GM23338 (cell line): ENCODE data around the gene CHD9NB. TPM values are rescaled to one million over a fixed set of nuclear protein-coding genes. Genes with fewer than 3 reads are reported as not detected.

Experiments
- ATAC-seq: fragments of 200-7000 bp; cut with Tn5 transposase; 3 replicates; pipeline ENCODE4 v1.9.1; 2020
- DNase-seq: peaks from one replicate; pipeline ENCODE4 v3.0.0-alpha.2; 2015; ENCODE audit warnings: low spot score
- H2AFZ ChIP-seq: fragments of 200-600 bp; sonication (generic); 2 replicates; pipeline ENCODE4 v1.8.0; 2016; ENCODE audit warnings: antibody characterized with exemption, mild to moderate bottlenecking, moderate library complexity
- H3F3A ChIP-seq: fragments of 200-600 bp; sonication (generic); replicated peaks from 2 replicates; pipeline ENCODE4 v1.8.0; 2017; ENCODE audit warnings: antibody characterized with exemption, mixed run types, low read depth
- H3K27ac ChIP-seq: fragments of 200-600 bp; sonication (generic); 2 replicates; pipeline ENCODE4 v1.6.1; 2016; ENCODE audit warnings: low read depth
- H3K27me3 ChIP-seq: fragments of 200-600 bp; sonication (generic); 2 replicates; pipeline ENCODE4 v1.8.0; 2016; ENCODE audit warnings: mild to moderate bottlenecking, mixed run types, moderate library complexity; ENCODE audit not compliant: insufficient read depth
- H3K36me3 ChIP-seq: fragments of 200-600 bp; sonication (generic); 2 replicates; pipeline ENCODE4 v1.8.0; 2016; ENCODE audit warnings: mild to moderate bottlenecking; ENCODE audit not compliant: insufficient read depth
- H3K4me1 ChIP-seq: fragments of 200-600 bp; sonication (generic); 2 replicates; pipeline ENCODE4 v1.8.0; 2016; ENCODE audit warnings: mild to moderate bottlenecking, moderate library complexity; ENCODE audit not compliant: insufficient read depth
- H3K4me2 ChIP-seq: fragments of 200-600 bp; sonication (generic); 2 replicates; pipeline ENCODE4 v1.7.1; 2017; ENCODE audit warnings: mixed run types
- H3K4me3 ChIP-seq: fragments of 200-600 bp; sonication (generic); 2 replicates; pipeline ENCODE4 v1.6.1; 2016; ENCODE audit warnings: mixed run types
- H3K79me2 ChIP-seq: fragments of 200-600 bp; sonication (generic); replicated peaks from 2 replicates; pipeline ENCODE4 v1.8.0; 2017; ENCODE audit warnings: mild to moderate bottlenecking; ENCODE audit not compliant: insufficient read depth
- H3K9me2 ChIP-seq: fragments of 200-600 bp; sonication (generic); 2 replicates; pipeline ENCODE4 v1.8.0; 2017; ENCODE audit not compliant: insufficient read depth
- H4K20me1 ChIP-seq: fragments of 200-600 bp; sonication (generic); replicated peaks from 2 replicates; pipeline ENCODE4 v1.8.0; 2017; ENCODE audit warnings: mild to moderate bottlenecking; ENCODE audit not compliant: insufficient read depth
- H3K27ac Mint-ChIP-seq: 2 replicates; pipeline ENCODE4 v1.8.0; 2020; ENCODE audit warnings: inconsistent platforms, mild to moderate bottlenecking, moderate library complexity, mixed read lengths
- H3K27me3 Mint-ChIP-seq: 3 replicates; pipeline ENCODE4 v1.8.0; 2022; ENCODE audit warnings: low read depth, mild to moderate bottlenecking, moderate library complexity, mixed read lengths, inconsistent platforms; ENCODE audit not compliant: insufficient read depth, poor library complexity
- H3K36me3 Mint-ChIP-seq: 3 replicates; pipeline ENCODE4 v1.8.0; 2021; ENCODE audit warnings: low read depth, mild to moderate bottlenecking, inconsistent platforms, moderate library complexity, mixed read lengths
- H3K4me1 Mint-ChIP-seq: 3 replicates; pipeline ENCODE4 v1.8.0; 2020; ENCODE audit warnings: mild to moderate bottlenecking, inconsistent platforms, mixed read lengths
- H3K4me3 Mint-ChIP-seq: 3 replicates; pipeline ENCODE4 v1.8.0; 2021; ENCODE audit warnings: moderate library complexity, mild to moderate bottlenecking, inconsistent platforms, mixed read lengths
- H3K9me3 Mint-ChIP-seq: 3 replicates; pipeline ENCODE4 v1.8.0; 2020; ENCODE audit warnings: moderate library complexity, mild to moderate bottlenecking, inconsistent platforms, mixed read lengths
- CREB1 ChIP-seq: fragments of 250-450 bp; sonication (Bioruptor Pico); IDR thresholded peaks from 2 replicates; pipeline ENCODE4 v1.5.0; 2020; ENCODE audit warnings: low read depth, mild to moderate bottlenecking, moderate library complexity
- ETS1 ChIP-seq: IDR thresholded peaks from 2 replicates; pipeline ENCODE4 v1.6.1; 2016; ENCODE audit warnings: antibody characterized with exemption
- EZH2 ChIP-seq: fragments of 200-600 bp; sonication (generic); IDR thresholded peaks from one replicate; pipeline ENCODE4 v1.8.0; 2017; ENCODE audit warnings: antibody characterized with exemption, mild to moderate bottlenecking, low read depth; ENCODE audit not compliant: unreplicated experiment
- EZH2phosphoT487 ChIP-seq: fragments of 200-600 bp; sonication (generic); IDR thresholded peaks from one replicate; pipeline ENCODE4 v1.8.1; 2018; ENCODE audit warnings: antibody characterized with exemption; ENCODE audit not compliant: unreplicated experiment
- ZNF114 ChIP-seq: fragments of 250-450 bp; sonication (Bioruptor Pico); IDR thresholded peaks from 2 replicates; pipeline ENCODE4 v1.5.0; 2020; ENCODE audit warnings: mild to moderate bottlenecking, moderate library complexity
- ZNF331 ChIP-seq: fragments of 250-450 bp; sonication (Bioruptor Pico); IDR thresholded peaks from 2 replicates; pipeline ENCODE4 v1.5.0; 2020; ENCODE audit warnings: low read depth, mild to moderate bottlenecking, moderate library complexity
- ZNF462 ChIP-seq: fragments of 250-450 bp; sonication (Bioruptor Pico); IDR thresholded peaks from 2 replicates; pipeline ENCODE4 v1.5.0; 2020; ENCODE audit warnings: mild to moderate bottlenecking, moderate library complexity
- polyA plus RNA-seq: library from polyadenylated mRNA; unstranded; fragments of >200 nt; fragmentation: Nextera tagmentation; extraction: Ambion mirVana; gene quantifications from 2 replicates; pipeline ENCODE4 v1.2.1, GENCODE V29; 2016
- total RNA-seq: library from RNA; depleted of rRNA; stranded (reverse); fragments of >200 nt; shearing (Covaris generic); gene quantifications from 2 replicates; pipeline ENCODE4 v1.2.3, GENCODE V29; 2014
- TF ChIP-seq, protein P1 (sequence below), 2 experiments: fragments of 200-600 bp in 1 of 2; sonication (generic) in 1 of 2; conservative IDR thresholded peaks; 2 replicates each; pipeline versions ENCODE4 v1.5.1 to v1.6.1; 2016 to 2017; ENCODE audit warnings: antibody characterized with exemption in 2 of 2, low read depth in 2 of 2, mild to moderate bottlenecking in 2 of 2, moderate library complexity in 1 of 2
- TF ChIP-seq, protein P2 (sequence below): IDR thresholded peaks from one replicate; pipeline ENCODE4 v1.6.1; 2018; ENCODE audit warnings: antibody characterized with exemption; ENCODE audit not compliant: unreplicated experiment

Gene CHD9NB
- total and polyA plus RNA-seq, 2 experiments from 2014 or later: 1.7 to 4.2 TPM

- no peaks in the 10 kb centered on the region; the same call in 2 of the 3 replicates for H3K36me3 Mint-ChIP-seq
- Histone ChIP-seq H3K27me3 (no peaks in the 10 kb centered on the region), H3K9me2 (no peaks in the 10 kb centered on the region), H3K36me3 (no peaks in the 10 kb centered on the region), H3K4me1 (peaks cover 18% of the 10 kb centered on the region), H4K20me1 (no peaks in the 10 kb centered on the region; the same call in 1 of the 2 replicates), H3F3A (no peaks in the 10 kb centered on the region; the same call in 1 of the 2 replicates), H3K27ac (no peak overlapping the region), H2AFZ (no peak overlapping the region), H3K79me2 (peaks cover 68% of the 10 kb centered on the region), H3K4me2 (no peak overlapping the region), H3K4me3 (no peak overlapping the region)
- ATAC-seq (no peak), DNase-seq (no peak)
- H3K27me3 Mint-ChIP-seq: peaks cover 11% of the 10 kb centered on the region
- peaks cover 25% of the 10 kb centered on the region for H3K4me1 Mint-ChIP-seq
- H3K9me3 Mint-ChIP-seq: no peaks in the 10 kb centered on the region; the same call in 2 of the 3 replicates
- no peak overlapping the region for H3K27ac Mint-ChIP-seq
- no peak overlapping the region for H3K4me3 Mint-ChIP-seq
- TF ChIP-seq ZNF114 (CRISPR knock-in tag) (no peak), EZH2 (no peak), EZH2phosphoT487 (no peak), CREB1 (no peak), ZNF331 (CRISPR knock-in tag) (no peak), ZNF462 (CRISPR knock-in tag) (no peak), ETS1 (no peak)
- TF ChIP-seq, protein P1, sequence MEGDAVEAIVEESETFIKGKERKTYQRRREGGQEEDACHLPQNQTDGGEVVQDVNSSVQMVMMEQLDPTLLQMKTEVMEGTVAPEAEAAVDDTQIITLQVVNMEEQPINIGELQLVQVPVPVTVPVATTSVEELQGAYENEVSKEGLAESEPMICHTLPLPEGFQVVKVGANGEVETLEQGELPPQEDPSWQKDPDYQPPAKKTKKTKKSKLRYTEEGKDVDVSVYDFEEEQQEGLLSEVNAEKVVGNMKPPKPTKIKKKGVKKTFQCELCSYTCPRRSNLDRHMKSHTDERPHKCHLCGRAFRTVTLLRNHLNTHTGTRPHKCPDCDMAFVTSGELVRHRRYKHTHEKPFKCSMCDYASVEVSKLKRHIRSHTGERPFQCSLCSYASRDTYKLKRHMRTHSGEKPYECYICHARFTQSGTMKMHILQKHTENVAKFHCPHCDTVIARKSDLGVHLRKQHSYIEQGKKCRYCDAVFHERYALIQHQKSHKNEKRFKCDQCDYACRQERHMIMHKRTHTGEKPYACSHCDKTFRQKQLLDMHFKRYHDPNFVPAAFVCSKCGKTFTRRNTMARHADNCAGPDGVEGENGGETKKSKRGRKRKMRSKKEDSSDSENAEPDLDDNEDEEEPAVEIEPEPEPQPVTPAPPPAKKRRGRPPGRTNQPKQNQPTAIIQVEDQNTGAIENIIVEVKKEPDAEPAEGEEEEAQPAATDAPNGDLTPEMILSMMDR (conservative IDR thresholded peaks at IDR 0.05; ENCODE audit: low read depth in 2 of 2): no peak
- TF ChIP-seq, protein P2, sequence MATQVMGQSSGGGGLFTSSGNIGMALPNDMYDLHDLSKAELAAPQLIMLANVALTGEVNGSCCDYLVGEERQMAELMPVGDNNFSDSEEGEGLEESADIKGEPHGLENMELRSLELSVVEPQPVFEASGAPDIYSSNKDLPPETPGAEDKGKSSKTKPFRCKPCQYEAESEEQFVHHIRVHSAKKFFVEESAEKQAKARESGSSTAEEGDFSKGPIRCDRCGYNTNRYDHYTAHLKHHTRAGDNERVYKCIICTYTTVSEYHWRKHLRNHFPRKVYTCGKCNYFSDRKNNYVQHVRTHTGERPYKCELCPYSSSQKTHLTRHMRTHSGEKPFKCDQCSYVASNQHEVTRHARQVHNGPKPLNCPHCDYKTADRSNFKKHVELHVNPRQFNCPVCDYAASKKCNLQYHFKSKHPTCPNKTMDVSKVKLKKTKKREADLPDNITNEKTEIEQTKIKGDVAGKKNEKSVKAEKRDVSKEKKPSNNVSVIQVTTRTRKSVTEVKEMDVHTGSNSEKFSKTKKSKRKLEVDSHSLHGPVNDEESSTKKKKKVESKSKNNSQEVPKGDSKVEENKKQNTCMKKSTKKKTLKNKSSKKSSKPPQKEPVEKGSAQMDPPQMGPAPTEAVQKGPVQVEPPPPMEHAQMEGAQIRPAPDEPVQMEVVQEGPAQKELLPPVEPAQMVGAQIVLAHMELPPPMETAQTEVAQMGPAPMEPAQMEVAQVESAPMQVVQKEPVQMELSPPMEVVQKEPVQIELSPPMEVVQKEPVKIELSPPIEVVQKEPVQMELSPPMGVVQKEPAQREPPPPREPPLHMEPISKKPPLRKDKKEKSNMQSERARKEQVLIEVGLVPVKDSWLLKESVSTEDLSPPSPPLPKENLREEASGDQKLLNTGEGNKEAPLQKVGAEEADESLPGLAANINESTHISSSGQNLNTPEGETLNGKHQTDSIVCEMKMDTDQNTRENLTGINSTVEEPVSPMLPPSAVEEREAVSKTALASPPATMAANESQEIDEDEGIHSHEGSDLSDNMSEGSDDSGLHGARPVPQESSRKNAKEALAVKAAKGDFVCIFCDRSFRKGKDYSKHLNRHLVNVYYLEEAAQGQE: no peak
Observed at GRCh38 chr16:53057658-53058057, 5.0 kb upstream of the CHD9NB start.
